ENCODE measurements around the gene PDCL2. TPM values are rescaled to one million over a fixed set of nuclear protein-coding genes. Genes with fewer than 3 reads are reported as not detected.

The PDCL2 gene
- total and polyA plus RNA-seq, 2 of the 8 experiments (the other 6 are each of a cell fraction or from before 2014, with no cell fraction given) = not detected

DNA sequence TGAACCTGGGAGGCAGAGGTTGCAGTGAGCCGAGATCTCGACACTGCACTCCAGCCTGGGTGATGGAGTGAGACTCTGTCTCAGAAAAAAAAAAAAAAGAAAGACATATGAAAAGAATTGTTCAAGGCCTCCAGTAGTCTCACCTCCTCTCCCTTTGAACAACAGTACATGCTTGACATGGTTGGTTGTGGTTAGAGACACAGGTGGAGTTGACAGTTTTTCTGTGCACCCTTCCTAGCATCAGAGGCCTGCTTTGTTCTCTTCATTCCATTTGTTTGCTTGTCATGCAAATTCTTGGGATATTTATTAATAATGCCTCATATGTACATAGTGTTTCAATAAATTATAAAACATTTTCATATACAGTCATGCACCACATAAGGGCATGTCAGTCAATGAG, 18.3 kb upstream of the PDCL2 start:
- Histone ChIP-seq H3K23ac (ENCODE audit: insufficient read length) (no peak overlapping the region), H3K36me3 (ENCODE audit: control insufficient read depth in 2 of 4, insufficient read depth in 4 of 4, low read length in 3 of 4) (no peaks in the 10 kb centered on the region), H3K18ac (ENCODE audit: extremely low read depth, low read length) (no peak overlapping the region), H3K9me3 (ENCODE audit: insufficient read depth in 2 of 2, low read depth in 1 of 2, low read length in 1 of 2) (no peaks in the 10 kb centered on the region), H4K20me1 (replicated peaks in 1 of 2; ENCODE audit: control insufficient read depth in 1 of 2, insufficient read depth in 2 of 2, low read length in 2 of 2) (no peaks in the 10 kb centered on the region), H3K27me3 (replicated peaks in 1 of 4; ENCODE audit: control insufficient read depth in 3 of 4, extremely low read depth in 1 of 4, insufficient read depth in 3 of 4, low read length in 3 of 4) (no peaks in the 10 kb centered on the region), H4K5ac (ENCODE audit: insufficient read length, low read depth, low read length) (no peak overlapping the region), H3K56ac (replicated peaks; ENCODE audit: insufficient read length, low read depth, low read length) (no peak overlapping the region), H2AK5ac (ENCODE audit: low read depth, low read length) (no peak overlapping the region), H2BK120ac (replicated peaks; ENCODE audit: low read depth, low read length) (no peak overlapping the region), H3K14ac (ENCODE audit: insufficient read length) (no peak overlapping the region), H2AFZ (ENCODE audit: low read length) (no peak overlapping the region), H3K4ac (replicated peaks; ENCODE audit: insufficient read length, low read depth, low read length) (no peak overlapping the region), H4K91ac (replicated peaks; ENCODE audit: insufficient read length, low read length) (no peak overlapping the region), H3K4me3 (ENCODE audit: extremely low read depth in 1 of 4, insufficient read depth in 2 of 4, low read depth in 3 of 4, low read length in 4 of 4) (no peak overlapping the region), H2BK15ac (ENCODE audit: low read length) (no peak overlapping the region), H3K27ac (ENCODE audit: low read depth, low read length) (no peak overlapping the region), H2BK12ac (ENCODE audit: low read depth, low read length) (no peak overlapping the region), H3K9ac (replicated peaks in 1 of 4; ENCODE audit: extremely low read depth in 1 of 4, low read depth in 3 of 4, low read length in 3 of 4) (no peak overlapping the region), H2BK5ac (ENCODE audit: low read depth, low read length) (no peak overlapping the region), H3K4me1 (replicated peaks in 1 of 4; ENCODE audit: control insufficient read depth in 3 of 4, insufficient read depth in 4 of 4, low read length in 3 of 4) (peaks cover 0 to 3% (median 1%) of the 10 kb centered on the region in 4 experiments; a peak in 2 of 7 replicates), H3K23me2 (ENCODE audit: low read depth, low read length) (no peaks in the 10 kb centered on the region), H3K79me2 (ENCODE audit: control insufficient read depth in 1 of 2, insufficient read depth in 2 of 2, low read length in 2 of 2) (no peaks in the 10 kb centered on the region), H3K4me2 (ENCODE audit: insufficient read depth in 1 of 2, low read depth in 2 of 2, low read length in 2 of 2) (no peak overlapping the region), H4K8ac (ENCODE audit: extremely low read depth, insufficient read depth, low read length) (no peak overlapping the region), H3K79me1 (ENCODE audit: low read depth, low read length) (no peaks in the 10 kb centered on the region), H2BK20ac (ENCODE audit: low read length) (no peak overlapping the region)
- WGBS, 2 experiments (ENCODE audit: extremely low coverage in 1 of 2, insufficient coverage in 1 of 2, insufficient read length in 1 of 2, insufficient replicate concordance in 2 of 2, low coverage in 1 of 2, low lambda C conversion rate in 2 of 2, missing lambda C conversion rate in 1 of 2) = no CpG with 5 or more reads among the region's 2 CpGs
- FAIRE-seq (no peak), DNase-seq (ENCODE audit: low read depth in 1 of 2, low spot score in 2 of 2) (no peak)
- CTCF ChIA-PET (ENCODE audit: partially characterized antibody) = interaction anchor here (1.4 kb wide), 1 partner anchor 19 kb away, joined by 3 read pairs; the partner anchor contains the start of gene PDCL2
- TF ChIP-seq CREB1 (IDR thresholded peaks at IDR 0.05) (no peak), TAF7 (optimal IDR thresholded peaks at IDR 0.05; ENCODE audit: borderline replicate concordance, low read depth, low read length) (no peak), TCF12 (IDR thresholded peaks at IDR 0.05; ENCODE audit: low read depth, low read length) (no peak), SIRT6 (IDR thresholded peaks at IDR 0.05; ENCODE audit: low read length) (no peak), MAFK (IDR thresholded peaks at IDR 0.05; ENCODE audit: low read depth, low read length) (no peak), RFX5 (IDR thresholded peaks at IDR 0.05; ENCODE audit: borderline replicate concordance, low read depth, low read length) (no peak), JUND (IDR thresholded peaks at IDR 0.05; ENCODE audit: low read length) (no peak), GABPA (IDR thresholded peaks at IDR 0.05; ENCODE audit: borderline replicate concordance, insufficient read depth, low read length) (no peak), JUN (IDR thresholded peaks at IDR 0.05; ENCODE audit: low read depth, low read length) (no peak)
- POLR2A ChIA-PET (ENCODE audit: partially characterized antibody) = no interaction called here

Measured in H1 (cell line).